GM18951 (cell line): Measurements from ENCODE around the gene GPR156.
"Not testable (repeated sequence)": the region's sequence is repeated elsewhere in the genome, so short reads cannot be mapped to it uniquely, and the experiment has no call there.

ENCODE experiments used
- POLR2A ChIP-seq: IDR thresholded peaks from 4 replicates; pipeline ENCODE4 v1.6.1; 2011; ENCODE audit warnings: mild to moderate bottlenecking; ENCODE audit not compliant: insufficient read length, insufficient read depth; ENCODE audit errors: extremely low read depth
- in situ Hi-C: fragments of 300-500 bp; cut with MboI; formaldehyde crosslinking; loops from one replicate; pipeline ENCODE4 v1.12.0; 2022; ENCODE audit warnings: low sequenced_read_pairs, mixed read lengths, inconsistent platforms; ENCODE audit not compliant: unreplicated experiment

Gene GPR156

DNA sequence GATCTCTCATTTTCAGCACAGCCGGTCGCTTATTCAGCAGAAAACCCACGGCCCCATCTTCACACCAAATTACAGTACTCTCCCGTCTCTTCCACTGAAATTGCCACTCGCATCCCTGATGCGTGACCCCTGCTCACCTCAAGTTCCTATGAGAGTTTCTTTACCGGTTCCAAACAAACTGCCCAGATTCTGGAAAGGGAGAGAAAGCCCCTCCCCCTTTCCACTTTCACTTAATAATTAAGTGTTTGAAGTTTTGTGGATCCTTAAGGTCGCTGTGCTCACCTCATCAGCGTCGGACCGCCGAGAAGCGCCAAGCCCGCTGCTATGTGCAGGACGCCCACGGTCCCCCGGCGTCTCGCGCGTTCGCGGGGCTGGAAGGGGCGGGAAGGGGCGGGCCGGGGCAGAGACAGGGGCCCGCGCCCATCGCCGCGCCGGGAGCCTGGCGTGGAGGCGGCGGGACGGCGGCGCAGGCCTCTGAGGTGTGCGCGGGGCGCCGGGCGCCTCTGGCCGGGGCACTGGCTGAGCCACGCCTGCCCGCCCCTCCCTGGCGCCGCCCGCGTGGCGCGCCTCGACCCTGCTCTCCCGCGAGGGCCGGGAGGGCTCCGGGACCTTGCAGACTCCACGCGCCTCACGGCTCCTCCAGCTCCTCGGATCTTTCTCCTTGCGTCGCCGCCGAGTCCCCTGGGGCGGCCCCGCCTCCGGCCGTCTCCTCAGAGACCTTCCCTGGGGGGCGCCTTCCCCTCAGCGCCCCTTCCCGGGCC, at the start of gene GPR156:
Gene GPR156 (minus strand): TSS at position 476 of the 761 bp plus-strand sequence. CDS start 41,124 bp downstream, outside the sequence.
- no peak for TF ChIP-seq POLR2A
- in situ Hi-C loops = no loop called here

DNA sequence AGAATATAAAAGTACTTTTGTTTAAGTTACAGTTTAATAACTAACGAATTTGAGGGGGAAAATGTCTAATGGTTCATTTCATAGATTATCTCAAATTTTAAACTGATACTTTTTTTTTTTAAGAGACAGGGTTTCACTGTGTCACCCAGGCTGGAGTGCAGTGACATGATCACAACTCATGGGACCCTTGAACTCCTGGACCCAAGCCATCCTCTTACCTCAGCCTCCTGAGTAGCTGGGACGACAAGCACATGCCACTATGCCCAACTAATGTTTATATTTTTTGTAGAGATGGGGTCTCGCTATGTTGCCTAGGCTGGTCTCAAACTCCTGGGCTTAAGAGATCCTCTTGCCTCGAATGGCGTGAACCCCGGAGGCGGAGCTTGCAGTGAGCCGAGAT, 47.6 kb upstream of the GPR156 start:
- TF ChIP-seq POLR2A = no peak
- in situ Hi-C loops = no loop called here

DNA sequence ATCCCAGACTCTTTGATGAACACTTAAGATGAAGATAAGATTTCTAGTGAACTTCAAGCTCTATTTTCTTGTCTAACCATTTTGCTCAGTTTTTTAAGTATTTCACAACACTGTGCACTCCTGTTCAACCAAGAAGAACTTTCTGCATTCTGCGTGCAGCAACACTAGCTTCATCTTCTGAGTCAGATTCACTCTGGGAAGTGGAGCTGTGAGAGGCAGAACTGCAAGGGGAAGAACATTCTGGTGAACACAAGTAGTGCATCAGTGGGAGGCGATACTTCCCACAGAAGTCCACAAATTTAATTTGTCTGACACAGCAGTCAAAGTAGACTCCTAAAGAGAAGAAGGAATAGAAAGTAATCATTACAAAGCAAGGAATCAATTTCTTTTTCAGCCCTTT, 46.1 kb upstream of the GPR156 start:
- in situ Hi-C loops = no loop called here
- no peak for TF ChIP-seq POLR2A

DNA sequence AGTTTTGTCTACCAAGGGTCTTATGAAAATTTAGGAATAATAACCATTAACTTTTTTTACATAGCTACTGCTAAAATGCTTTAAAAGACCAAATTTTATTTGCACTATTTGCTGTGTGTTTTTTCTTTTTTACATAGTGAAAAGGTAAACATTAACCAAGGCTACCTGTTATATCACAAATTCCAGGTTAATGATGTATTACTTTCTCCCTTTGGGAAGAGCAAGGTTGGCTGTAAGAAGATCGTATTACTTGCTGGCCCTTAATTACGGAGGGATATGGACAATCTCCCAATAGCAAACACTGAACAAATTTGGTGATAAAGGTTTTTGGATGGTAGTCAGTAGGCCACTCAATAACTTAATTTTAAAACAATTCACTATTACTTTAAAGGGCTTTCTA, 41.8 kb upstream of the GPR156 start:
- in situ Hi-C loops = no loop called here
- TF ChIP-seq POLR2A = no peak

DNA sequence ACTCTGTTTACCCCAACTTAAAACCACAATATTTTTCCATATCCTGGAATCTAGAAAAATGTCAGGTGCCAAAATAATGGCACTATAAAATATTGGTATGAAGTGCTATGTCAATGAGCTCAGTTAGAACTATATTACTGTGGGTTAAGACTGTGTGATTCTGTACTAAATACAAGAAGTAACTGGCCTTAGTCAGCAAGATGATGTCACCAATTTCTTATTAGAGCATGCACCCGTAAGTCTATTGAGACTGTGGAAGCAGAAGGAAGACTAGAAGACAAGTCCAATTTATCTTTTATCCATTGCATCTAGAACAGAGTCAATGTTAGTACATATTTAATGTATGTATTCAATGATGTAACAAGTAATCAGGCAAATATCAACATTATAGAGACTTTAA, 39.2 kb upstream of the GPR156 start:
- in situ Hi-C loops = no loop called here
- no peak for TF ChIP-seq POLR2A

DNA sequence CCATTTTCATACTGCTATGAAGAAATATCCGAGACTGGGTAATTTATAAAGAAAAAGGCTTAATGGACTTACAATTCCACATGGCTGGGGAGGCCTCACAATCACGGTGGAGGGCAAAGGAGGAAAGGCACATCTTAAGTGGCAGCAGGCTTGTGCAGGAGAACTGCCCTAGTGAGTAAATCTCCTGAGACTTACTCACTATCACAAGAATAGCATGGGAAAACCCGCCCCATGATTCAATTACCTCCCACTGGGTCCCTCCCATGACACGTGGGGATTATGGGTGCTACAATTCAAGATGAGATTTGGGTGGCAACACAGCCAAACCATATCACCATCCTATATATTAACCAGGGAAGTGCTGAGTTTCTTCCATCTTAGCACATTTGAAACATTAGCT, 38.7 kb upstream of the GPR156 start:
- in situ Hi-C loops = not testable (repeated sequence)

DNA sequence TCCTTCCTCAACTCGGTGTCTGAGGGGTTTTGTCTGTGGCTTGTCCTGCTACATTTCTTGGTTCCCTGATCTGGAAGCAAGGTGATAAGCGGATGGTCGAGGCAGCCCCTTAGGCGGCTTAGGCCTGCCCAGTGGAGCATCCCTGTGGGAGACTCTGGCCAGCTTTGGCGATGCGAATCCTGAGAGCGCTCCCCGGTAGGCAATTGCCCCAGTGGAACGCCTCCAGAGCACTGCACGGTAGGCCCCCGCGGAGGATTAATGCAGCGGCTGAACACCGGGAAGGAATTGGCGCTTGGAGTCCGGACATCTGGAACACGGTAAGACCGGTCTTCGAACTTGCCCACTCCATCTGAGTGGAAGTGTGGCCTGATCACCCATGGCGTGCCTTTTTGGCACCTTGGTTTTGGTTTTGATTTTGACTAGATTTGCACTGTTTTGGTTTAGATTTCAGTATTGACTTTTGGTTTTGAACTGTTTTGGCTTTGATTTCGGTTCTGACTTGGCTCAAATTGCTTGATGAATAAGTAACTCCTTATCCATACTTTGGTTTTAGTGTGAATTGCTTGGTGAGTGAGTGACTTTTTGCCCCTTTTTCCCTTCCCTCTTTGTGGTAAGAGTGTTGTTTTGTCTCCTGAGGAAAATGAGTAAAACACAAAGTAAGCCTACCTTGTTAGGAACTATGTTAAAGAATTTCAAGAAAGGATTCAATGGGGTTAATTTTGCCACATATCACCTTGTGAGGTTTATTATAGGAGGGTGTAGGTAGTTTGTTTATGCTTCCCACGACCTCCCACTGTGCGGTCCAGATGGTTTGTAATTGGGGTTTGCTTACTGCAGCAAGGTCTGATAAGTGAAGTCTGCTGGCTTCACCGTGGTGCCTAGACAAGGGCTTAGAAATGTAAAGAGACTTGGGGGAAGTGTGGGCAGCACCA, 27.1 kb upstream of the GPR156 start:
- in situ Hi-C loops = no loop called here

DNA sequence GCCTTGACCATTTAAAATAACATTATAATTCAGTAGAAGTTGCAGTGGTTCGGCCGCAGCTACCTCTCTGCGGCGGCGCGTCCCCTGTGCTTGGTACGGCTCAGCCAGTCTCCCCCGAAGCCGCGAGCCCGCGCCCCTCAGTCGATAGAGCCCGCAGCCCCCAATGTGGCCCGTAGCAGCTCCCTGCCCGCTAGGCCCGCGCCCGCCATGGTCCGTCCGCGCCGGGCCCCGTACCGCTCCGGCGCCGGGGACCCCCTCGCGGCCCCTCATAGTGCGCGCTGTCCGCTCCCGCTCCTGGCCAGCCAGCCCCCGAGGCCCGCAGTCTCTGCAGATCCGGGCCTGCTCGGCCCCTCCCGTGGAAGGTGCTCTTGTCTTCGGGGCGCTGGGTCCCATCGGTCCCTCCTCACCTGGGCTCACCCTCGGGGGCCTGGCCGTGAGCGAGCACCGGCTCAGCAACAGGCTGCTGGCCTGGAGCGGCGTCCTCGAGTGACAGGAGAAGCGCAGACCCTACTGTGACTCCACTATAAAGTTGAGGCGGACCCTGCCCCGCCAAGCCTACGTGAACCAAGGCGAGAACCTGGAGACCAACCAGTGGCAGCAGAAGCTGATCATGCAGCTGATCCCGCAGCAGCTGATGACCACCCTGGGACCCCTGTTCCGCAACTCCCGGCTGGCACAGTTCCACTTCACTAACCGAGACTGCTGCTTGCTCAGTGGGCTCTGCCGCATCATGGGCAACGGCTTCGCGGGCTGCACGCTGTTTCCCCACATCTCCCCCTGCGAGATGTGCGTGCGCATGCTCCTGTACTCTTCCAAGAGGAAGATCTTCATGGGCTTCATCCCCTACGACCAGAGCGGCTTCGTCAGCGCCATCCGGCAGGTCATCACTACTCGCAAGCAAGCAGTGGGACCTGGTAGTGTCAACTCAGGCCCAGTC, 21.8 kb upstream of the GPR156 start:
- no peak for TF ChIP-seq POLR2A
- in situ Hi-C loops = no loop called here

More for the DNA sequence above, 27.1 kb upstream of the GPR156 start:
- TF ChIP-seq POLR2A = no peak

DNA sequence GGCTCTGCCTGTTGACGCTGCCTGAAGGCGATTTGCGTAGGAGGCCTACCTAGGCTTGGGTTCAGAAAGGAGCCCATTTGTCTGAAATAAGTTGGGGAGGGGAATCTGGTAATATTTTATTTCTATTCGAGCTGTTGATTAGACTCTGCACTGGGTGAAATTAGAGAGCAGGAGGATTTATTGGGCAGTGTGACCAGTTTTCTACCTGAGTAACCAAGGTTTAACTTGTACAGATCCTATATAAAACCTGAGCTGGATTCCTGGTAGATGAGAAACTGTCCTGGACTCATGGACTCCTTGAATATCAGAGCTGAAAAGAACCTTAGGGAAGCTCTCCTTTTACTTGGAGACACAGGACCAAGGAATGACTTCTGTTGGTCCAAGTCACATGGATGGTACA, 19.6 kb upstream of the GPR156 start:
- no peak for TF ChIP-seq POLR2A
- in situ Hi-C loops = no loop called here

DNA sequence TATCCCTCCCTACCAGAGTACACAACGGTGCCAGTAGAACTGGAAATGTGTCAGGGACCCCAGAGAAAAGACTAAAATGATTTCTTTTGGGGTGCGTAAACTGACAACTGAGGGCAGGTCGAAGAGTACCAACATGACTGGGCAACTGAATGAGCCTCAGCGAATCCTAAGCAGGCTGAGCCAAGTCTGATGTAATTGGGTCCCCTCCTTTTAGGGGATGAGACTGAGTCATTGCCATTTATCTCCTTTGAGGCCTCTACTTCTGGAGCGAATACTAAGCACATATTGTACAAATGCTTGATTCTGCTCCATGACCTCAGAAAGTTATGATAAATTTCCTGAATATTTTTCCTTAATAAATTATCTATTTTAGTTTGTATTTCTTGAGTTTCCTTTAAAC, 17.3 kb upstream of the GPR156 start:
- in situ Hi-C loops = no loop called here
- TF ChIP-seq POLR2A = no peak

DNA sequence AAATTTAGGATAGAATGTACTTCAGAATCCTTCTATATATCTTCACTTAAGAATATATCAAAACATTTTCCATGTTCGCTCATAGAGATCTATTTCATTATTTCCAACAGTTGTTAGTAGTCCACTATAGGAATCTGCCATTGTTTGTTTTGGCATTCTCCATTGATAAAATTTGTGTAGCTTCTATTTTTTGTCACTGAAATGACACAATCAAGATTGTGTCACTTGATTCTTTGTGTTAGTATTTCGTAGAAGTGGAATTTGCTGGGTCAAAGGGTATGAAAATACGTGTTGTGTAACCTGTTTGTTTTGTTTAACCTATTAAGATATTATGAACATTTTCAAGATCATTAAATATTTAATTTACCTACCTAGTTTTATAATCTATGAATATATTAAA, 15.9 kb upstream of the GPR156 start:
- in situ Hi-C loops = no loop called here
- TF ChIP-seq POLR2A = no peak

DNA sequence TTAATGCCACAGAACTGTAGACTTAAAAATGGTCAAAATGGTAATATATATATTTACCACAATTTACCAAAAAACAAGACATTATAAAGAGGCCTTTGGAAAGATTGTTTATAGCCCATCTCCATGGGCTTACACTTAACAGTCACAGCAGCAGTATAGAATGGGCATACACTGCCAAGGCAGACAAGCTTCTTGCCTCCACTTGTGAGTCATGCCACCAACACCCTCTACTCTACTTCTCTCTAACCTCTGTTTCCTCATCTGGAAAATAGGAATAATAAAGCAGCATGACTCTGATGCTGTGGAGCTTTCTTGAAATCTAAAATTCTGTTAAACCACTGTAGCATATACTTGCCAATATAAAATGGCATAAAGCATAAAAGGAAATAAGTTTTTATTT, 14.4 kb upstream of the GPR156 start:
- TF ChIP-seq POLR2A = no peak
- in situ Hi-C loops = no loop called here

DNA sequence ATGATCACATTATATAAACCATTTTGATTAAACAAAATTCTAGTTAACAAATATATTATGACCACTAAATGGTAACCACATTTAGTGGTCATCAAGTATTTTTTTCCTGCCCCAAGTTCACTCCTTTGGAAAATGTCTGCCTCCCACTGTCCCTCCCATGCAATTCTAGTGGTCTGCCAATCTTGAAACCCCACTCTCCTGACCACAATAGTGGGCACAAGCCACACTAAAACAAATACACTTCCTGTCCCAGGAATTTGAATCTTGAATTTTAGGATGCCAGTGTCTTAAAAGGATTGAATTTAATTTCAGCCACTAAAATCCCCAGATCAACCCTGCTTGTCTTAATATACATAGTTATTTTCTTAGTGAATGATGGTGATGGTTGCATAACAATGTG, 14.0 kb upstream of the GPR156 start:
- in situ Hi-C loops = no loop called here
- TF ChIP-seq POLR2A = no peak

DNA sequence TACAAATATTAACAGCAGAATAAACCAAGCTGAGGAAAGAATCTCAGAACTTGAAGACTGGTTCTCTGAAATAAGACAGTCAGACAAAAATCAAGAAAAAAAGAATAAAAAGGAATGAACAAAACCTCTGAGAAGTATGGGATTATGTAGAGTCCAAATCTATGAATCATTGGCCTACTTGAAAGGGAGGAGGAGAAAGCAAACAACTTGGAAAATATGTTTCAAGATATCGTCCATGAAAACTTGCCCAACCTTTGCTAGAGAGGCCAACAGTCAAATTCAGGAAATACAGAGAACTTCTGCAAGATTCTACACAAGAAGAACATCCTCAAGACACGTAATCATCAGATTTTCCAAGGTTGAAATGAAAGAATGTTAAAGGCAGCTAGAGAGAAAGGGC, 6.5 kb upstream of the GPR156 start:
- in situ Hi-C loops = not testable (repeated sequence)
